Trophoblast cell (in vitro differentiated cells and primary cell): Measurements from ENCODE around the gene TMEM30A.

Experiments
- DNase-seq, 2 donors: peaks; one replicate each; pipeline ENCODE4 v3.0.0-alpha.2; 2016
- H2AFZ ChIP-seq: 2 replicates; pipeline ENCODE4 v1.6.1; 2013; ENCODE audit warnings: low read length, moderate library complexity, mild to moderate bottlenecking; ENCODE audit not compliant: insufficient read depth, poor library complexity
- H2AK5ac ChIP-seq: 2 replicates; pipeline ENCODE4 v1.6.1; 2013; ENCODE audit warnings: mild to moderate bottlenecking, low read length
- H2BK120ac ChIP-seq: 2 replicates; pipeline ENCODE4 v1.6.1; 2013; ENCODE audit warnings: low read length, mild to moderate bottlenecking, moderate library complexity; ENCODE audit not compliant: insufficient read depth, poor library complexity
- H2BK12ac ChIP-seq: 2 replicates; pipeline ENCODE4 v1.6.1; 2013; ENCODE audit warnings: mild to moderate bottlenecking, low read length, moderate library complexity
- H2BK5ac ChIP-seq: 2 replicates; pipeline ENCODE4 v1.6.1; 2013; ENCODE audit warnings: low read length, low read depth, moderate library complexity, mild to moderate bottlenecking; ENCODE audit not compliant: poor library complexity
- H3K14ac ChIP-seq: 2 replicates; pipeline ENCODE4 v1.6.1; 2013; ENCODE audit warnings: mild to moderate bottlenecking, low read length
- H3K18ac ChIP-seq: 2 replicates; pipeline ENCODE4 v1.6.1; 2013; ENCODE audit warnings: mild to moderate bottlenecking, low read length
- H3K23ac ChIP-seq: 2 replicates; pipeline ENCODE4 v1.6.1; 2013; ENCODE audit warnings: low read length
- H3K27ac ChIP-seq: 2 replicates; pipeline ENCODE4 v1.5.1; 2013; ENCODE audit warnings: low read depth, mild to moderate bottlenecking, inconsistent platforms, low read length, moderate library complexity
- H3K27me3 ChIP-seq: 2 replicates; pipeline ENCODE4 v1.6.1; 2013; ENCODE audit warnings: inconsistent platforms, mild to moderate bottlenecking, low read length, moderate library complexity; ENCODE audit not compliant: insufficient read depth
- H3K36me3 ChIP-seq, 2 experiments: 1 replicate in 1 of 2; 2 replicates in 1 of 2; pipeline ENCODE4 v1.6.1; 2013; ENCODE audit warnings: low read length in 2 of 2, mild to moderate bottlenecking in 2 of 2, moderate library complexity in 1 of 2; ENCODE audit not compliant: insufficient read depth in 2 of 2, control insufficient read depth in 1 of 2
- H3K4ac ChIP-seq: 2 replicates; pipeline ENCODE4 v1.6.1; 2013; ENCODE audit warnings: low read depth, mild to moderate bottlenecking, low read length, moderate library complexity
- H3K4me1 ChIP-seq, 2 experiments: 1 replicate in 1 of 2; 2 replicates in 1 of 2; pipeline ENCODE4 v1.6.1; 2013; ENCODE audit warnings: low read length in 2 of 2, mild to moderate bottlenecking in 2 of 2, moderate library complexity in 1 of 2; ENCODE audit not compliant: insufficient read depth in 2 of 2, control insufficient read depth in 1 of 2
- H3K4me2 ChIP-seq: 2 replicates; pipeline ENCODE4 v1.6.1; 2013; ENCODE audit warnings: inconsistent platforms, mild to moderate bottlenecking, low read length, moderate library complexity
- H3K4me3 ChIP-seq: 2 replicates; pipeline ENCODE4 v1.5.1; 2013; ENCODE audit warnings: mild to moderate bottlenecking, low read depth, low read length, inconsistent platforms
- H3K79me1 ChIP-seq: one replicate; pipeline ENCODE4 v1.6.1; 2013; ENCODE audit warnings: low read length
- H3K79me2 ChIP-seq: 2 replicates; pipeline ENCODE4 v1.6.1; 2013; ENCODE audit warnings: low read length, mild to moderate bottlenecking; ENCODE audit not compliant: control insufficient read depth, insufficient read depth, poor library complexity
- H3K9ac ChIP-seq: 2 replicates; pipeline ENCODE4 v1.6.1; 2013; ENCODE audit warnings: mild to moderate bottlenecking, low read length
- H3K9me3 ChIP-seq: 2 replicates; pipeline ENCODE4 v1.6.1; 2013; ENCODE audit warnings: low read depth, mild to moderate bottlenecking, control low read depth, inconsistent platforms, low read length; ENCODE audit not compliant: insufficient read depth
- H4K12ac ChIP-seq: 2 replicates; pipeline ENCODE4 v1.6.1; 2013; ENCODE audit warnings: low read depth, mild to moderate bottlenecking, low read length, moderate library complexity
- H4K8ac ChIP-seq: 2 replicates; pipeline ENCODE4 v1.6.1; 2013; ENCODE audit warnings: low read depth, mild to moderate bottlenecking, low read length, moderate library complexity
- H4K91ac ChIP-seq: one replicate; pipeline ENCODE4 v1.6.1; 2013; ENCODE audit warnings: low read depth, mild to moderate bottlenecking, low read length, moderate library complexity
- WGBS: extraction: QIAGEN DNeasy Blood & Tissue Kit; methylation state at CpG from one replicate; pipeline ENCODE4 v1.1.7; 2013; ENCODE audit warnings: missing lambda C conversion rate; ENCODE audit not compliant: insufficient read length, insufficient coverage; ENCODE audit errors: extremely low coverage; 5-methylcytosine and 5-hydroxymethylcytosine counted together

The TMEM30A gene

DNA sequence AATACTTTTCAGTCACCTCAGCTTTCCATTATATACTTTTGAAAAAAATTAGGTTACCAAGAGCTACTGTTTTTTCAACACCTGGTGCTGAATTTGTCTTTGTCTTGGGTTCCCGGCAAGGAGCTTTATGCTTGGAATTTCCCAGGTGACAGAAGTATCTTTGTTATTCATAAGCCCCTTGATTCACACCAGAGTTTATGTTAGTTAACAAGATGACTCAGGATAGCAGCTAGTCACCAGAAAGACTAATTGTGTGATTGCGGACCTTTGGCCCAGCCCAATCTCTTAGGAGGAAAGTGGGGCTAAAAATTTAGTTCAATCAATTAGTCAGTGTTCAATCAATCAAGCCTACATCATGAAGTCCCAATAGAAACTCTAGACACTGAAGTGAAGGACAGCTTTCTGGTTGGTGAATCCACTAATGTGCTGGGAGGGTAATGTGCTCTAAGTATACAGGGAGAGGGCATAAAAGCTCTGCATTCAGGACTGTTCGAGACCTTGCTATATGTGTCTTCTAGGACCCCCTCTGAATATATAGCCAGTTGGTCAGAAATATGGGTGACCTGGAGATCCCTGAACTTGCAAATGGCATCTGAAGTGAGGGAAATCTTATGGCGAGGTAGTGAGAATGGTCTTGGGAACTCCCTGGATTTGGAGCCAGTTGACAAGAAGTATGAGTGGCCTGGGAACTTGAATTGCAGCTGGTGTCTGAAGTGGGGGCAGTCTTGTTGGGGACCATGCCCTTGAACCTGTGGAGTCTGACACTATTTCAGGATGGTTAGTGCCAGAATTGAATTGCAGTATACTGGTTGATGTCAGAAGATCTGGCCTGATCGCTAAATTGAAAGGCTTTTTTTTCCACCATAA is 16.2 kb downstream of the TMEM30A start:
- H3K27me3 ChIP-seq: no peaks in the 10 kb centered on the region
- H2AFZ ChIP-seq: no peak overlapping the region
- peak overlapping the region; percentile 15 for H3K27ac ChIP-seq
- H2BK120ac ChIP-seq: no peak overlapping the region
- H3K4me3 ChIP-seq: no peak overlapping the region
- peaks cover 5% of the 10 kb centered on the region for H3K79me2 ChIP-seq
- H4K12ac ChIP-seq: no peak overlapping the region
- H2BK5ac ChIP-seq: no peak overlapping the region
- no peak overlapping the region for H3K14ac ChIP-seq
- H3K4me1 ChIP-seq: peaks cover 0 to 10% of the 10 kb centered on the region in 2 experiments
- H3K9ac ChIP-seq: no peak overlapping the region
- peaks cover 8% of the 10 kb centered on the region for H3K79me1 ChIP-seq
- H3K18ac ChIP-seq: no peak overlapping the region
- H4K8ac ChIP-seq: no peak overlapping the region
- no peak overlapping the region for H3K4me2 ChIP-seq
- H3K23ac ChIP-seq: no peak overlapping the region
- no peak overlapping the region for H2AK5ac ChIP-seq
- no peaks in the 10 kb centered on the region for H3K9me3 ChIP-seq
- peaks cover 7 to 10% of the 10 kb centered on the region in 2 experiments for H3K36me3 ChIP-seq
- DNase-seq: peak in 1 of 2 donors; percentile 35
- no CpG with 5 or more reads among the region's 5 CpGs for WGBS
- peak overlapping the region; percentile 30 for H3K4ac ChIP-seq
- H2BK12ac ChIP-seq: no peak overlapping the region
- no peak overlapping the region for H4K91ac ChIP-seq

DNA sequence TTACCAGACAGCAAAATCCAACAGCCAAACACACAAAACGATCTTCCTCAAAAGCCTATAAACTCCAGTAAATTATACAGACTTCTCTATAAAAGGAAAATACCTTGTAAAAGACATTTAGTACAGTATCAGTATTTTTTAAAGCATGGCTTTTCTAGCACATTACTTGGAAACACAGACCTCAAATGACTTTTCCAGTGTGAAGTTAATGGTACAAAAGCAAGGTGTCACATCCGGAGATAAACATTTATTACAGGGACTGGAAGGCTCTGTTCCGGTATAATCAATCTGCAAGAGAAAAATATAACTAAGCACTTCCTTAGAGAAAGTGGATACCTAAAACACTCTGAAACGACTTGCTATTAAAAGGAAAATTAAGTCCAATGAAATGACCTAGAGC is 17.1 kb downstream of the TMEM30A start:
- no peak overlapping the region for H3K4ac ChIP-seq
- H3K9me3 ChIP-seq: no peaks in the 10 kb centered on the region
- H3K9ac ChIP-seq: no peak overlapping the region
- no peak overlapping the region for H4K8ac ChIP-seq
- H3K4me3 ChIP-seq: no peak overlapping the region
- no peak overlapping the region for H4K91ac ChIP-seq
- H3K27ac ChIP-seq: no peak overlapping the region
- peaks cover 4% of the 10 kb centered on the region for H3K79me1 ChIP-seq
- no peak overlapping the region for H3K23ac ChIP-seq
- no peak overlapping the region for H3K14ac ChIP-seq
- H2AFZ ChIP-seq: no peak overlapping the region
- H3K4me1 ChIP-seq: peaks cover 0 to 9% of the 10 kb centered on the region in 2 experiments
- no peaks in the 10 kb centered on the region for H3K27me3 ChIP-seq
- H3K18ac ChIP-seq: no peak overlapping the region
- no peak overlapping the region for H2AK5ac ChIP-seq
- H2BK12ac ChIP-seq: no peak overlapping the region
- no peak overlapping the region for H4K12ac ChIP-seq
- H2BK120ac ChIP-seq: no peak overlapping the region
- H2BK5ac ChIP-seq: no peak overlapping the region
- no peak for DNase-seq
- H3K79me2 ChIP-seq: peaks cover 1% of the 10 kb centered on the region
- no CpG with 5 or more reads among the region's 4 CpGs for WGBS
- peaks cover 3 to 7% of the 10 kb centered on the region in 2 experiments for H3K36me3 ChIP-seq
- no peak overlapping the region for H3K4me2 ChIP-seq

- no peaks in the 10 kb centered on the region for H3K27me3 ChIP-seq
- no peak overlapping the region for H3K23ac ChIP-seq
- no peak overlapping the region for H2BK12ac ChIP-seq
- H2BK120ac ChIP-seq: no peak overlapping the region
- DNase-seq: peak in 1 of 2 donors; percentile 77
- H3K18ac ChIP-seq: no peak overlapping the region
- peaks cover 6 to 10% of the 10 kb centered on the region in 2 experiments for H3K36me3 ChIP-seq
- H4K91ac ChIP-seq: no peak overlapping the region
- no CpG with 5 or more reads among the region's 2 CpGs for WGBS
- H3K27ac ChIP-seq: no peak overlapping the region
- H3K9ac ChIP-seq: no peak overlapping the region
- no peak overlapping the region for H3K4me2 ChIP-seq
- no peak overlapping the region for H2AFZ ChIP-seq
- H3K4me1 ChIP-seq: peaks cover 0 to 8% of the 10 kb centered on the region in 2 experiments
- no peak overlapping the region for H3K4me3 ChIP-seq
- H3K9me3 ChIP-seq: no peaks in the 10 kb centered on the region
- no peak overlapping the region for H2BK5ac ChIP-seq
- no peak overlapping the region for H4K12ac ChIP-seq
- H4K8ac ChIP-seq: no peak overlapping the region
- no peak overlapping the region for H2AK5ac ChIP-seq
- H3K14ac ChIP-seq: no peak overlapping the region
- H3K79me2 ChIP-seq: peaks cover 1% of the 10 kb centered on the region
- H3K79me1 ChIP-seq: peaks cover 3% of the 10 kb centered on the region
- H3K4ac ChIP-seq: no peak overlapping the region
These were observed 17.8 kb downstream of the TMEM30A start for GRCh38 chr6:75266716-75267291.

DNA sequence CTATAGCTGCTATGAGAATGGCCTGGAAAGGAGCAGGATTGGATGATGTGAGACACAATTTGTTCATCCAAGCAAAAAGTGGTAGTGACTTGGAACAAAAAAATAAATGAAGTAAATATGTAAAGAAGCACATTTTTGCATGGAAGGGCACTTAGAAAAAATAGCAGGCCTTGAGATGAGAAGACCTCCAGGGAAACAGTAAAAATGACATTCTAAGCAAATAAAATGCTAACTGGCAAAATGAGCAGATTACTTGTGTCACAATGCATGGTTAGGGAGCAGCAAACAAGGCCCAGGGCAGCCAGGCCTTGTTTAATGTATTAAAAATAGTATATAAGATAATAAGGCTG is 21.2 kb downstream of the TMEM30A start:
- Histone ChIP-seq H3K4me2 (no peak overlapping the region), H3K79me1 (peaks cover 3% of the 10 kb centered on the region)

More for the DNA sequence above, 21.2 kb downstream of the TMEM30A start:
- Histone ChIP-seq H3K23ac (no peak overlapping the region), H3K4ac (no peak overlapping the region), H4K91ac (no peak overlapping the region), H3K9me3 (no peaks in the 10 kb centered on the region), H3K4me3 (no peak overlapping the region), H2BK5ac (no peak overlapping the region), H3K79me2 (peaks cover under 1% of the 10 kb centered on the region), H4K8ac (no peak overlapping the region), H2BK12ac (no peak overlapping the region), H3K9ac (no peak overlapping the region), H2AFZ (no peak overlapping the region), H3K36me3 (peaks cover 8 to 14% of the 10 kb centered on the region in 2 experiments), H2AK5ac (no peak overlapping the region), H3K14ac (no peak overlapping the region), H3K27ac (no peak overlapping the region), H3K18ac (no peak overlapping the region), H3K4me1 (peaks cover 0 to 4% of the 10 kb centered on the region in 2 experiments), H3K27me3 (no peaks in the 10 kb centered on the region), H4K12ac (no peak overlapping the region), H2BK120ac (no peak overlapping the region)
- DNase-seq: no peak
